Stromal cell of bone marrow (primary cell): Measurements from ENCODE around the gene SIRT7.

Experiments used
- DNase-seq: peaks from one replicate; pipeline ENCODE4 v3.0.0-alpha.2; 2012; ENCODE audit warnings: low read depth

Gene SIRT7

GRCh38 chr17:81931557-81932332 is 13.8 kb upstream of the SIRT7 start:
- no peak for DNase-seq

GRCh38 chr17:81931189-81931556 is 13.2 kb upstream of the SIRT7 start:
- DNase-seq: no peak

- no peak for DNase-seq
Observed at GRCh38 chr17:81930142-81931125, 12.5 kb upstream of the SIRT7 start.

- no peak for DNase-seq
Observed at GRCh38 chr17:81929253-81930141, 11.5 kb upstream of the SIRT7 start.

- DNase-seq: no peak
Observed at GRCh38 chr17:81928544-81929252, 10.7 kb upstream of the SIRT7 start.

GRCh38 chr17:81927653-81928543 is 9.9 kb upstream of the SIRT7 start, which contains the start of gene MAFG:
TSS of gene MAFG (minus strand) at chr17:81927735. CDS start at chr17:81923185, 4,550 bp downstream.
- peak; percentile 87 for DNase-seq

GRCh38 chr17:81927152-81927652 is 9.2 kb upstream of the SIRT7 start:
- DNase-seq: no peak

GRCh38 chr17:81926451-81927151 is 8.6 kb upstream of the SIRT7 start:
- peak; percentile 61 for DNase-seq

GRCh38 chr17:81925860-81926450 is 8.0 kb upstream of the SIRT7 start:
- DNase-seq: no peak

- no peak for DNase-seq
Observed at GRCh38 chr17:81924557-81925532, 6.9 kb upstream of the SIRT7 start.

- DNase-seq: peak; percentile 70
Observed at GRCh38 chr17:81923302-81924260, 5.6 kb upstream of the SIRT7 start.

GRCh38 chr17:81922566-81923301 is 4.8 kb upstream of the SIRT7 start:
- DNase-seq: no peak

GRCh38 chr17:81921996-81922565 is 4.1 kb upstream of the SIRT7 start:
- no peak for DNase-seq

GRCh38 chr17:81921537-81921862 is 3.5 kb upstream of the SIRT7 start:
- DNase-seq: no peak
